HG02798 (cell line): ENCODE measurements around the gene JAK3.
A peak's percentile ranks its signal among the peaks of the same experiment; 100 is the strongest.
"Not testable (repeated sequence)": the region's sequence is repeated elsewhere in the genome, so short reads cannot be mapped to it uniquely, and the experiment has no call there.

Experiments used
- ATAC-seq: cut with Tn5 transposase; IDR thresholded peaks from one replicate; pipeline ENCODE4 v1.9.1; 2021; ENCODE audit warnings: mild to moderate bottlenecking; ENCODE audit not compliant: unreplicated experiment, poor library complexity

Gene JAK3

DNA sequence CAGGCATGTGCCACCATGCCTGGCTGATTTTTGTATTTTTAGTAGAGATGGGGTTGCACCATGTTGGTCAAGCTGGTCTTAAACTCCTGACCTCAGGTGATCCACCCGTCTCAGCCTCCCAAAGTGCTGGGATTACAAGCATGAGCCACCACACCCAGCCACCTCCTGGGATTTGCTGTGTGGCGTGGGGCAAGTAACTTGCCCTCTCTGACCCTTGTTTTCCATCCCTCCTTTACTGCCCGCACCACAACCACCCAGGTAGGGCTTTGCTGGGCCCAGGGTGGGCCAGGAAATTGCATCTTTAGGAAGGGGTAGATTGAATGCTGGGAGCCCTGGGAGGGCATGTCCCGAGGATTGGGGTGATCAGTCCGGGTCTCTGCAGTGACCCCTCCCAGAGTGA, 64.1 kb downstream of the JAK3 start:
- ATAC-seq, result not testable (repeated sequence)

GRCh38 chr19:17780781-17781180, 67.0 kb downstream of the JAK3 start:
- no peak for ATAC-seq

DNA sequence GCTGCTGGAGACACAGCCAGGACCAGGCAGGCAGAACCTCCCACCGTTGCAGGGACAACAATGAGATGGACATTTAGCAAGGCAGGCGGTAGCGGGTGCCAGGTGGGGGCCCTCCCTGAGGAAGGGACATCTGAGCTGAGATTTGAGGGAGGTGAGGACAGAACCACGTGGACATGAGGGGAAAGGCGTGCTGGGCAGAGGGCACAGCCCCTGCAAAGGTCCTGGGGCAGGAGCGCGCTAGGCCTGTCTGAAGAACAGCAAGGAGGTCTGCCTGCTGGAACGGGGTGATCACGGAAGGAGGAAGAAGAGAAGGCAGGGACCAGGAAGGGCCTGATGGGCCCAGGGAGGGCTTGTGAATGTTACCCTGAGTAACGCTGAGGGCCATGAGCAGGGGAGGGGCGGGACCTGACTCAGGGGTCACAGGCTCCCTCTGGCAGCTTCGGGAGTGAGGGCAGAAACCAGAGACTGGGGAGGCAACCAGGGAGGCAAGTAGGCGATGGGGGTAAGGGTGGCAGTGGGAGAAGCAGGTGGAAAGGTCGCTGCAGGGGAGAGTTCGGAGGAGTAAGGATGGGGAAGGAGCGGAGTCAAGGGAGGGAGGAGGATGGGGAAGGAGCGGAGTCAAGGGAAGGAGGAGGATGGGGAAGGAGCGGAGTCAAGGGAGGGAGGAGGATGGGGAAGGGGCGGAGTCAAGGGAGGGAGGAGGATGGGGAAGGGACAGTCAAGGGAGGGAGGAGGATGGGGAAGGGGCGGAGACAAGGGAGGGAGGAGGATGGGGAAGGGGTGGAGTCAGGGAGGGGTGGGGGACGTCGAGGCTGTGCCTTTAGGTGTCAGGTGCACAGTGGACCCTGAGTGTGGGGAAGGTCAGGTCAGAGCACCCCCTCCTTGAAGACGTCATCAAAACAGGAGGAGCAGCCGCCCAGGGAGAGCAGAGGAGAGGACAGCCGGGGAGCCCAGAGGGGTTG, 68.5 kb downstream of the JAK3 start:
- ATAC-seq, result no peak

DNA sequence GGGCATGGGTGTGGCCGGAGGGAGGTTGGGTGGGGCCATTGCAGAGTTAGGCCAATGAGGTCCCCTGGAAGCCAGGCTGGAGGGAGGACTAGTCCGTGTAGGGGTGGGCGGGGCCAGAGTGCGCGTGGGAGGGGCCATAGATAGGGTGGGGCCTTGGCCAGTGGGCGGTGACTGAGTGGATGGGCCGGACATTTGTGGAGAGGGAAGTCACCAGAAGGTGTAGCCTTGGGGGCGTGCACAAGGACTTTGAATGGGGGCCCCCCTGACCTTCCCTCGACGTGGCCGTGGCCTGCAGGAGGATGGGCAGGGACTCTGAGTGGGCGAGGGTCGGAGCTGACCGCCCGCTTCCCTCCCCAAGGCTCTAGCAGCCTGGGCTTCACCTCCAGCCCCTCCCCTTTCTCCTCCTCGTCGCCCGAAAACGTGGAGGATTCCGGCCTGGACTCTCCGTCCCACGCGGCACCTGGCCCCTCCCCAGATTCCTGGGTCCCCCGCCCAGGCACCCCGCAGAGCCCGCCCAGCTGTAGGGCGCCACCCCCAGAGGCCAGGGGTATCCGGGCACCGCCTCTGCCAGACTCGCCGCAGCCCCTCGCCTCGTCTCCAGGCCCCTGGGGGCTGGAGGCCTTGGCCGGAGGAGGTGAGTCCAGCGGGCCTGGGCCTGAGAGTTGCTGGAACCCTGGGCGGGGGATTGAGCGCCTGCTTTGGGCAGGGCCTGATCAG, 69.4 kb downstream of the JAK3 start:
- ATAC-seq, result no peak

DNA sequence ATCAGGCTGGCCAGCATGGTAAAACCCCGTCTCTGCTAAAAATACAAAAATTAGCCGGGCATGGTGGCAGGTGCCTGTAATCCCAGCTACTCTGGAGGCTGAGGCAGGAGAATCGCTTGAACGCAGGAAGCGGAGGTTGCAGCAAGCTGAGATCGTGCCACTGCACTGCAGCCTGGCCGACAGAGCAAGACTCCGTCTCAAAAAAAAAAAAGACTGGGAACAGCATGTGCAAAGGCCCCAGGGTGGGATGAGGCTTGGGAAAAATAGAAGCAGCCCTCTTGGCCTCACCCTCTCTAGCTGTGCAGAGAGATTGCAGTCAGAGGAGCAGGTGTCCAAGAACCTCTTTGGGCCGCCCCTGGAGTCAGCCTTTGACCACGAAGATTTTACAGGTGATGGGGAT, 69.9 kb downstream of the JAK3 start:
- ATAC-seq, result not testable (repeated sequence)

- ATAC-seq, result peak; percentile 79
Measured at GRCh38 chr19:17775991-17776803, 71.6 kb downstream of the JAK3 start.

- peak; percentile 3 for ATAC-seq
Measured at GRCh38 chr19:17775245-17775927, 72.4 kb downstream of the JAK3 start.
